Tibial nerve (tissue), 4 donors: ENCODE measurements around the gene DRD1. TPM values are rescaled to one million over a fixed set of nuclear protein-coding genes. Genes with fewer than 3 reads are reported as not detected.

Experiments used
- DNase-seq, 2 donors: peaks; one replicate each; pipeline ENCODE4 v3.0.0-alpha.2; 2019; ENCODE audit warnings: low spot score in 2 of 2
- H3K27ac ChIP-seq, 4 donors: fragments of 200-600 bp; sonication (generic) in 3 of 4; one replicate each; pipeline ENCODE4 v1.5.1; 2017 to 2019; ENCODE audit warnings: mild to moderate bottlenecking in 1 of 4
- H3K27me3 ChIP-seq, 2 donors: fragments of 200-600 bp; sonication (generic) in 1 of 2; one replicate each; pipeline versions ENCODE4 v1.5.1 to v1.6.0; 2017 to 2019
- H3K36me3 ChIP-seq, 3 donors: fragments of 200-600 bp; sonication (generic); one replicate each; pipeline ENCODE4 v1.5.1; 2018 to 2019
- H3K4me1 ChIP-seq, 4 donors: fragments of 200-600 bp; sonication (generic) in 3 of 4; one replicate each; pipeline ENCODE4 v1.5.1; 2017 to 2019
- H3K4me3 ChIP-seq, 4 donors: fragments of 200-600 bp; sonication (generic) in 3 of 4; one replicate each; pipeline ENCODE4 v1.5.1; 2017 to 2019; ENCODE audit warnings: mild to moderate bottlenecking in 1 of 4, moderate library complexity in 1 of 4
- H3K9me3 ChIP-seq, 4 donors: fragments of 200-600 bp; sonication (generic) in 3 of 4; one replicate each; pipeline ENCODE4 v1.5.1; 2017 to 2019
- EP300 ChIP-seq, 2 donors: sonication (generic); formaldehyde crosslinking; IDR thresholded peaks; one replicate each; pipeline ENCODE4 v1.6.1; 2017; ENCODE audit warnings: antibody characterized with exemption in 2 of 2, mild to moderate bottlenecking in 1 of 2
- WGBS, 2 donors: methylation state at CpG; one replicate each; pipeline ENCODE4 v1.1.5; 2018; 5-methylcytosine and 5-hydroxymethylcytosine counted together
- total RNA-seq, 4 donors: library from RNA; depleted of rRNA; stranded (reverse); fragments of >200 nt; gene quantifications; one replicate each; pipeline ENCODE4 v1.1.0, GENCODE V29; 2016

The DRD1 gene
- total RNA-seq, 4 donors from 2014 or later, result 0.21 TPM; not detected in 3

GRCh38 chr5:175390352-175391083 lies 53.5 kb downstream of the DRD1 start:
- no peak overlapping the region for H3K27ac ChIP-seq
- no peak overlapping the region for H3K4me3 ChIP-seq
- H3K9me3 ChIP-seq, result no peaks in the 10 kb centered on the region
- no peaks in the 10 kb centered on the region for H3K27me3 ChIP-seq
- no peaks in the 10 kb centered on the region for H3K4me1 ChIP-seq
- no peak for TF ChIP-seq EP300 (IDR thresholded peaks at IDR 0.05)
- no peaks in the 10 kb centered on the region for H3K36me3 ChIP-seq
- DNase-seq, result no peak
- 96 to 99% methylated on average over 4 of the region's 4 CpGs for WGBS, 2 donors

Other genes starting within 250 kb of the DRD1 start
- gene SFXN1, start 34.4 kb upstream of the DRD1 start, total RNA-seq, result 10 to 100 TPM; 14.4 to 26.9 (median 19.0) TPM
- gene HRH2, start 213.9 kb upstream of the DRD1 start, total RNA-seq, result 1 to 10 TPM in 3 of 4 donors, under 1 TPM in 1; 0.84 to 9.3 (median 3.4) TPM